ENCODE data around the gene GSTT4.
"Not testable (repeated sequence)": the region's sequence is repeated elsewhere in the genome, so short reads cannot be mapped to it uniquely, and the experiment has no call there.

GSTT4 gene

GRCh38 chr22:24025475-24025874, 20.2 kb upstream of the GSTT4 start:
- no peak for DNase-seq (ENCODE audit: low read depth in 2 of 3, low spot score in 2 of 3)

DNA sequence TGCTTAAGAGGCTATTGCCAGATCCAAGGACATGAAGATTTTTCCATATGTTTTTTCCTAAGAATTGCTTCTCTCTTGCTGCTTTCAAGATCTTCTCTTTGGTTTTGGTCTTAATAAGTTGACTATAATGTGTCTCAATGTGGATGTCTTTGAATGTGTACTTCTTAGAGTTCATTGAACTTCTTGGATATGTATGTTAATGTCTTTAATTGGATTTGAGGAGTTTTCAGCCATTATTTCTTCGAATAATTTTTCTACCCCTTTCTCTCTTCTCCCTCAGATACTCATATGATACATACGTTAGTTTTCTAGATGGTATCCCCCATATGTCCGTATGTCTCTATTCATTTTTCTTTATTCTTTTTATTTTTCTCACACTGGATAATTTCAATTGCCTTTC, 19.1 kb upstream of the GSTT4 start:
- no peak for DNase-seq (ENCODE audit: low read depth in 2 of 3, low spot score in 2 of 3)

DNA sequence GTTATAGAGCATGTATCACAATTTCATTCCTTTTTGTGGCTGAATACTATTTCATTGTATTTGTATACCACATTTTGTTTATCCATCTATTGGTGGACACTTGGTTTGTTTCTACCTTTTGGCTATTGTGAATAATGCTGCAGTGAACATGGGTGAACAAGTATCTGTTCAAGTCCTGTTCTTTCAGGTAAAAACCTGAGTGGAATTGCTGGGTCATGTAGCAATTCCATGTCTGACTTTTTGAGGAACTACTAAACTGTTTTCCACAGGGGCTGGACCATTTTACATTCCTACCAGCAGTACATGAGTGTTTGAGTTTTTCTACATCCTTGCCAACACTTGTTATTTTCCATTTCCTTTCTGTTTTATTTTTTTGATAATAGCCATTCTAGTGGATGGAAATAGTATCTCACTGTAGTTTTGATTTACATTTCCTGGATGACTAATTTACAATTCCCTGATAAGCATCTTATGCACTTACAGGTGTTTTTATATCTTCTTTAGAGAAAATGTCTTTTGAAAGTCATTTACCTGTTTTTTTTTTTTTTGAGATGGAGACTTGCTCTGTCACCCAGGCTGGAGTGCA, 18.0 kb upstream of the GSTT4 start:
- DNase-seq (ENCODE audit: low read depth in 2 of 3, low spot score in 2 of 3), result no peak

GRCh38 chr22:24021304-24021703, 16.1 kb upstream of the GSTT4 start:
- DNase-seq (ENCODE audit: low read depth in 2 of 3, low spot score in 2 of 3), result no peak

GRCh38 chr22:24016156-24016555, 10.9 kb upstream of the GSTT4 start:
- no peak for DNase-seq (ENCODE audit: low read depth in 2 of 3, low spot score in 2 of 3)

- no peak for DNase-seq (ENCODE audit: low read depth in 2 of 3, low spot score in 2 of 3)
Observed at GRCh38 chr22:24011735-24012068, 6.4 kb upstream of the GSTT4 start.

- no peak for DNase-seq (ENCODE audit: low read depth in 2 of 3, low spot score in 2 of 3)
Observed at GRCh38 chr22:24010018-24010391, 4.8 kb upstream of the GSTT4 start.

DNA sequence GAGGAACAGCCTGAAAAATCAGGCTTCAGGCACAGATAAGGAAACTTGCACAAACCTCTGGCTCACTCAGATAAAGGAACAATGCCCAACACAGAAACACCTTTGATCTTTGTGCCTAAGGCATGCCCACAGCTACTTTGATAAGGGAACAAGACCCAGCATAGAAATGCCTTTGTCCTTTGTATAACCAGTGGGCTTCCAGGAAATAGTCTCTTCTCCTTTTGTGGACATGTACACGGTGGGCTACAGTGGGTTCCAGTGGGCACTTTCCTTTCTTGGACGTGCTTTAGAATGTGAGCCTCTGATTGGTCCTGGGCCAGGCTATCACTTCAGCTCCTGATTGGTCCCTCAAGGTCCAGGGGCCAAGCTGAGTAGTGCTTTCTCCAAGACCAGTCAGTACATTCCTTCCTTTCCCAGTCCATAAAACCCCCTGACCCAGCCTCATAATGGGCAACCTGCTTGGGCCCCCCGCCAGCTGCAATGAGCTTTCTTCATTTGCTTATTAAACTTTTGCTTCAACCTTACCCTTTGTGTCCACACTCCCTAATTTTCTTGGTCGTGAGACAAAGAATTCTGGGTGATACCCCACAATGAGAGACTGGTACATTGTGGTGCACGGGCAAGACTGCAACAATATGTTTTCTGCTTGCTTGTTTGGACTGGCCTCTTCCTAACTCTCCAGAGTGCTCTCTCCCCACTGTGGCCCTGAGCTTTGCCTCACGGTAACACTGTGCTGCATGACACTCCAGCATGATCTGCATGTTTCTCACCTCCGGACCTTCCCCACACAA, 4.2 kb upstream of the GSTT4 start:
- no peak for DNase-seq (ENCODE audit: low read depth in 2 of 3, low spot score in 2 of 3)

GRCh38 chr22:24008381-24009226, 3.4 kb upstream of the GSTT4 start:
- no peak for DNase-seq (ENCODE audit: low read depth in 2 of 3, low spot score in 2 of 3)

DNA sequence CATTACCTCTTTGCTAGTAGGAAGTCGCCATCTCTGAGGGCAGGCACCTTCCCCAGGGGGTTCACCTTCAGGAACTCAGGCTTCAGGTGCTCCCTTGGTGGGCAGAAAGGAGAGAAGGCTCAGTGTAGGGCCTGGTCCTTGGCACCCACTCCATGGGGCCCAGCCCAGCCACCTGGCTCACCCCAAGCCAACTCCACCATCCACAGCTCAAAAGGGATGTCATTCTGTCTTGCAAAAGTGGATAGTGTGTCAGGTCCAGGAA, 2.7 kb upstream of the GSTT4 start:
- DNase-seq (ENCODE audit: low read depth in 2 of 3, low spot score in 2 of 3), result no peak

GRCh38 chr22:24007253-24008021, 2.2 kb upstream of the GSTT4 start:
- no peak for DNase-seq (ENCODE audit: low read depth in 2 of 3, low spot score in 2 of 3)

DNA sequence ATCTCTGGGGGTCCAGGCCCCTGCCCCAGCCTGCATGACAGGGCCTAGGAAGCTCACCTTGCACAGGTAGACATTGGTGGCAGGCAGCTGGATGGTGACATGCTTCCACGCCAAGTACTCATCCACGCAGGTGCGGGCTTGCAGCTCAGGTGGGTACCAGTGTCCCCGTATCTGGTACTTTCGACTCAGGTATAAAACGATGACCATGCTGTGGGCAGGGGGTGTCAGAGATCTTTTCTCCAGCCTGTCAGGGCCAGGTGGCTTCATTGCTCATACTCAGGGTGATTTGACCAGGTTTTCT, 1.6 kb upstream of the GSTT4 start:
- DNase-seq (ENCODE audit: low read depth in 2 of 3, low spot score in 2 of 3), result no peak

GRCh38 chr22:24006207-24006913, 1.1 kb upstream of the GSTT4 start:
- DNase-seq (ENCODE audit: low read depth in 2 of 3, low spot score in 2 of 3), result no peak

GRCh38 chr22:24003887-24004286, 1.4 kb downstream of the GSTT4 start:
- no peak for DNase-seq (ENCODE audit: low read depth in 2 of 3, low spot score in 2 of 3)

- no peak for DNase-seq (ENCODE audit: low read depth in 2 of 3, low spot score in 2 of 3)
Observed at GRCh38 chr22:24002851-24003250, 2.4 kb downstream of the GSTT4 start.

GRCh38 chr22:24002272-24002671, 3.0 kb downstream of the GSTT4 start:
- DNase-seq (ENCODE audit: low read depth in 2 of 3, low spot score in 2 of 3), result no peak

GRCh38 chr22:24001314-24001713, 3.9 kb downstream of the GSTT4 start:
- DNase-seq (ENCODE audit: low read depth in 2 of 3, low spot score in 2 of 3), result no peak

GRCh38 chr22:23999779-24000178, 5.5 kb downstream of the GSTT4 start:
- not testable (repeated sequence) for DNase-seq (ENCODE audit: low read depth in 2 of 3, low spot score in 2 of 3)

GRCh38 chr22:23997092-23997491, 8.2 kb downstream of the GSTT4 start:
- DNase-seq (ENCODE audit: low read depth in 2 of 3, low spot score in 2 of 3), result no peak

- not testable (repeated sequence) for DNase-seq (ENCODE audit: low read depth in 2 of 3, low spot score in 2 of 3)
Observed at GRCh38 chr22:23993581-23994177, 11.6 kb downstream of the GSTT4 start.

GRCh38 chr22:23993080-23993479, 12.2 kb downstream of the GSTT4 start:
- DNase-seq (ENCODE audit: low read depth in 2 of 3, low spot score in 2 of 3), result not testable (repeated sequence)
